PFSK-1 (cell line): ENCODE data around the gene CHRND.

Experiments used
- POLR2AphosphoS5 ChIP-seq: IDR thresholded peaks from 2 replicates; pipeline ENCODE4 v1.6.1; 2012; ENCODE audit warnings: low read depth, mild to moderate bottlenecking, control low read depth, low read length, moderate library complexity
- TAF1 ChIP-seq: IDR thresholded peaks from 2 replicates; pipeline ENCODE4 v1.6.1; 2012; ENCODE audit warnings: low read length, control low read depth, borderline replicate concordance; ENCODE audit not compliant: insufficient read depth

- no peak for TF ChIP-seq TAF1
- no peak for TF ChIP-seq POLR2AphosphoS5
These were observed 497 bp downstream of the CHRND start for GRCh38 chr2:232526372-232526941.
